ENCODE measurements around the gene DKKL1.

Gene DKKL1

DNA sequence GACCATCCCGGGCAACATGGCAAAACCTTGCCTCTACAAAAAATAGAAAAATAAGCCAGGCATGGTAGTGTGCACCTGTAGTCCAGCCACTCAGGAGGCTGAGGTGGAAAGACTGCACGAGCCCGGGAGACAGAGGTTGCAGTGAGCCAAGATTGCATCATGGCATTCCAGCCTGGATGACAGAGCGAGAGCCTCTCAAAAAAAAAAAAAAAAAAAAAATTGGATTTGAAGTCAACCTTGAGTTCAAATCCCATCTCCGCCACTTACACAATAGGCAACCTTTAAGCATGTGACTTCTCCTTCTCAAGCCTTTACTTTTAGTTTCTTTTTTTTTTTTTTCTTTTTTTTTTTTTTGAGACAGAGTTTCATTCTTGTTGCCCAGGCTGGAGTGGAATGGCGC is 36.4 kb downstream of the DKKL1 start:
- DNase-seq = peak; percentile 39

GRCh38 chr19:49403404-49404187 is 39.9 kb downstream of the DKKL1 start:
- DNase-seq = no peak

DNA sequence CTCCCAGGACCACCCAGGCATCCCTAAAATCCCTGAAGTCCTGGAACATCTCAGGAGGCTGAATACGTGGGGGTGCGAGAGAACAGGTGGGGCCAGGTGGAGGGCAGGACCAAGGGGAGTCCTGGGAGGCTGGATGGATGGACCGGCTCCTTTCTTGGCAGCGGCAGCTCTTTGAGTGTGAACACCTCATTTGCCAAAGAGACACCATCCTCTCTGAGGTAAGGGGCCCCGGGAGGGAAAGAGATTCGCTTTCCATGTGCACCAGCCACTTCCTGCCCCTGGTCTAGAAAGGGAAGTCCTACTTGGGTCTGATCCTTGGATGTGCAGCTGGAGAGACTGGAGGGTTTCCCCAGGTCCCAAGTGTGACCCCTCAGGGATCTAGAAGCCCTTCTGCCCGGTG is 43.4 kb downstream of the DKKL1 start:
- no peak for DNase-seq

DNA sequence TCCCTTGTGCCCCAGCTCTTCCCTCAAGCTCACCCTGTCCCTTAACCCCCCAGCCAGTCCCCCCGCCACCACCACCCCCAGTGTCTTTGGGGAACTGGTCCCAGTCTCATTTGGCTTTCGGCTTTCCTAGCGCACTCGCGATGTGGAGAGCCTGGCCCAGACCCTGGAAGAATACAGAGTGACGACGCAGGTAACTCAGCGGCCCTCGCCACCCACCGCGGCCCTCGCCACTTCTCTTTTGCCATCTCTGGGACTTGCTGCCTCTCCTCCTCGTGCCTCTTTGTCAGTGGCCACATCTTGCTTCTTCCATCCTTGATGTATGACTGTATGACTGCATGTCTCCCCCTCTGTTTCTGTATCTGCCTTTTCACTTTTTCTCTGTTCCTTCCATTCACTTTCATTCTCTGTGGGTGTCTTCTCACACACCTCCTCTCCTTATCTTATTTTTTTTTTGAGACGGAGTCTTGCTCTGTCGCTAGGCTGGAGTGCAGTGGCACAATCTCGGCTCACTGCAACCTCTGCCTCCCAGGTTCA is 43.9 kb downstream of the DKKL1 start:
- DNase-seq = no peak

- DNase-seq = peak; percentile 47
Observed at GRCh38 chr19:49408816-49409440, 45.3 kb downstream of the DKKL1 start.

DNA sequence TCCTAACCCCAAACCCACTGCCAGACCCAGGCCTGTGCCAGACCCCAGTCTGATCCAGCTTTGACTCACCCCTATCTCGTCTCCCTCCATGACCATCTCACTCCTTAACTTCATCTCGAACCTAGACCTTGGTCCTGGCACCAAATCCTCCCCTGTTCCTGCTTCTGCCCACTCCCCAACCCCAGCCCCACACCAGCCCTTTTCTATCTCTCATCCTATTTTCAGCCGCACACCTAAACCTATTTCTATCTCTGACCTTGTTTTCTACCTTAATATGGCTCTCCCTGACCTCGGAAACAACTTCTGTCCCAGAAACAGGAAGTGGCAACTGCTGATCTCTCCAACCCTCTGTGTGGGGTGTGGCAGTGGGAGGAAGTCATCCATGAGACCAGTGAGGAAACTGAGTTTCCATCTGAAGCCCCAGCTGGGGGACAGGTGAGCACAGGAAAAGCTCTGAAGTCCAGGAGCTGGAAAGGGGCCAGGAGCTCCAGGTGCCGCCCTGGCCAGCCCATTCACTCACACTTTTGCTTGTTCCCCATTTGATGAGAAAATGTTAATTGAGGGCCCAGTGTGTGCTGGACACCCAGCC is 45.9 kb downstream of the DKKL1 start:
- DNase-seq = peak; percentile 85

DNA sequence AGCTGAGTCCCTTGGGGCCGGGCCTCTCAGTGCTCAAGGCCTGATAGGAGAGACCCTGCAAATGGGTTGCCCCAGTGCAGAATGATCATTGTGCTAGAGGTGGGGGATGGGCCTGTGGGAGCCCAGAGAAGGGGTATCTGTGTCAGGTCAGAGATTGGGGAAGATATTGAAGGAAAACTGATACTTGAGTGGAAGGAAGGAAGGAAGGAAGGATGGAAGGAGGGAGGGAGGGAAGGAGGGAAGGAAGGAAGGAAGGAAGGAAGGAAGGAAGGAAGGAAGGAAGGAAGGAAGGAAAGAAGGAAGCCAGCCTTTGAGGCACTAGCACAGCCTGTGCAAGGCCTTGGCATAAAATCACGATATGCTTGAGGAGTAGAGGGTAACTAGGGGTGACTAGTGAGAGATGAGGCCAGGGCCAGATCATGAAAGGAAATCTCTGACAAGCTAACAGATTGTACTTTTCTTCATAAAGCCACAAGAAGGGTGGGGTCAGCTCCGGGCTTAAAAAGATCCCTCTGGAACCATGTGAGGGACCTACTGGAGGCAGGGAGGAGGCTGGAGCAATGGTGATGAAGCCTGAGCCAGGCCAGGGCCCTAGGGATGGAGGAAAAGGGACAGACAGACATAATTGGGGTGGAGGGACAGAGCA is 48.1 kb downstream of the DKKL1 start:
- no peak for DNase-seq

DNA sequence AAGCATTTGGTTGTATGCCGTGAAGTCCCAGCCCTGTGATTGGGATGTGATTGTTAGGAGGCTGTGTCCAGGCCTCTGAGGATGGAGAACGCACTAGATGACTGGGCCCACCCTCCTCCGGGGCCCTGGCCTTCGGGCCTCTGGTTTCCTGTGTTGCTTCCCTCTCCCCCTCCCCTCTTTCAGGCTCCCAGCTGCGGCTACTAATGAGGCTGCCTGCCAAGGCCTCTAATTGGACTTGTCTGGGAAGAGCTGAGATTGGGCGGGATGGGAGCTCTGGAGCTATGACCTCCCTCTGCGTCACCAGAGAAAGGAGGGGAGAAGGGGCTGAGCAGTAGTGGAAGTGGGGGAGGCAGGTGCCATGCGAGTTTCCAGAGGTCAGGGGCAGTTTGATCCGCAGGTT is 49.7 kb downstream of the DKKL1 start:
- DNase-seq = no peak

DNA sequence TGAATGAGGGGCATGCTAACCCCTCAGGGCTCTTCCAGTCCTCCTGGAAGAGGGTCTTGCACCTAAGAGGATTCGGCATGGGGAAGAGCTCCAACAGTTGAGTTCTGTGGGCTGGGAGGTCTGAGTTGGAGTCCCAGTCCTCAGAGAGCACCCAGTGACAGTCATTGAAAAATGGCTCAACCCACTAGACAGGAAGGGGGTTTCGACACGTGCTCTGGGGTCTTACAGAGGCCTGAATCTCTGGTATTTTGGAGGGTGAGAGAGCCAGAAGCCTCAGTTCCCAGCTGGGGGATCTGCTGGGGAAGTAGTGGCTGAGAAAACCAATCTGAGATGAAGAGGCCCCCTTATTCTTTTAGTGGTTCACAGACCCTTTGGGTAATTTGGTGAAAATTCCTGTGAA is 50.6 kb downstream of the DKKL1 start:
- DNase-seq = no peak

DNA sequence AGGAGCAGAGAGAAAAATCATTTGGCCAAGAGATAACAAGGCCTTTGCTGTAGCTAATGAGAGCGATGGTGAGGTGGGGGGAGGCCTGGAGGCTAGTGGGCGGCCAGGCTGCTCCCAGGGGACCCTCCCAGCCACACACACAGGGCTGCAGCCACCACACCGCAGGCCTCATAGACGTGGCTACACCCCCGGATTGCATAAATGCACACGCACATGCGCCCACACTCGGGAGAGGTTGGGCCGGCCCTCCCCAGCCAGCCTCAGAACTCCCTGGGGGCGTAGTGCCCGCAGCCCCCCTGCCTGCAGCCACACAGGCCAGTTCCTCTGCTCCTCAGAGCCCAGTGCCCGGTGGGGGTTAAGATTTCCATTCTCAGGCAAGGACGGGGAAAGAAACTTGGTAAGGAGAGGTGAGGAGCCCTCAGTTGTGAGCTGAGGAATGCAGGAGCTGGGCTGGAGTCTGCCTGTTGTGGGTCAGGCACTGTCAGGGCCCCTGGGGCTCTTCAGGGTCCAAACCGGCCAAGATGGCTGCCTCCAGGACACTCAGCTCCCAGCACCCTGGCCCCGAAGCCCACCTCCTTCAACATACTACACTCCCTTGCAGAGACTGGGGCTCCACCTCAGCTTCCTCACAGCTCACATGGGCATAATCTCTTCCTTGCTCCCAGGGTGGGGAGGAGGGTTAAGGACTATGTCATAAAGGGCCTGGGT is 51.6 kb downstream of the DKKL1 start:
- DNase-seq = peak; percentile 73

GRCh38 chr19:49415810-49416200 is 52.1 kb downstream of the DKKL1 start:
- no peak for DNase-seq

DNA sequence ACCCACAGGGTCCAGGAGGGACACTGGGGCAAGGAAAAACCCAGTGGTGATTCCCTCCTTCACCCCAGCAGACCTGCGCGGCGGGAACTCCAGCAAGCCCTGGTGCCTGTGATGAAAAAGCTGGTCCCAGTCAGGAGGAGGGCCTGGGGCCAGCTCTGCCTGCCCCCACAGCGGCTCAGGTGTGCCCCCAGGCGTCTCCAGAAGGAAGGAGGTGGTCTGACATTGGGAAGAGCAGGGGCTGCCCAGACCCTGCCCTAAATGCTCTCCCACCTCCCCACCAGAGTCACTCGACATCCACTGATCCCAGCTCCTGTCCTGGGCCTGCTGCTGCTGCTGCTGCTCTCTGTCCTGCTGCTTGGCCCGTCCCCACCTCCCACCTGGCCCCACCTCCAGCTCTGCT is 53.4 kb downstream of the DKKL1 start:
- no peak for DNase-seq

DNA sequence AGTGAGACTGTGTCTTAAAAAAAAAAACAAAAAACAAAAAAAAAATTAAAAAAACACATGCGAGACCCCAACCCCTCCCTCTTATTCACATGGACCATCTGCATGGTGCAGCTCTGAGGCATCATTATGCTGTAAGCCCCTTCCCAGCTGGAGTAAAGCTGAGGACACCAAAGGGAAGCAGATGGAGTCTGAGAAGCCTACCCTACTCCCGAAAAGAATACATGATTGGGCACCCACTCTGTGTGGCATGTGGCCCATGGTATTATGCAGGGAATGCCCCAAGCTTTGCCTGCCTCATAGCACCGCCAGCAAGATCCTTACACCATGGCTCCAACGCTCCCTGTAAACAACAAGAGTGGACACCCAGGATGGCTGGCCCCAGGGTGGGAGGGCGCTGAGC is 54.8 kb downstream of the DKKL1 start:
- no peak for DNase-seq

DNA sequence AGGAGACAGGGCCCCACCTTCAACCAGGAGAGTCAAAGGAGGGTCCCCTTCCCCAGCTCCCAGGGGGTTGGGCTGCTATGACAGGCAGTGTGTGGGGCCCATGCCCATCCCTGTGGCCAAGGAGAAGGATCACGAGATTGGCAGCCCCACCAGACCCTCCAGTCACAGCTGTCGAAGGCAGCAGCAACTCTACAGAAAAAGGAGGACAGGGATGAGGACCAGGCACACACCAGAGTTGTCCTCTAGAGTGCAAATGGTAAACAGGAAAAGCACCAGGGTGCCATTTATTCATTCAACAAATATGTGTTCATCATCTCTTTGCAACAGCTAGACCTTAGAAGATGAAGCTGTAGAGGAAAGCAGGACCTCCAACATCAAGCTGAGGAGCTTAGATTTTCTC is 55.5 kb downstream of the DKKL1 start:
- no peak for DNase-seq

DNA sequence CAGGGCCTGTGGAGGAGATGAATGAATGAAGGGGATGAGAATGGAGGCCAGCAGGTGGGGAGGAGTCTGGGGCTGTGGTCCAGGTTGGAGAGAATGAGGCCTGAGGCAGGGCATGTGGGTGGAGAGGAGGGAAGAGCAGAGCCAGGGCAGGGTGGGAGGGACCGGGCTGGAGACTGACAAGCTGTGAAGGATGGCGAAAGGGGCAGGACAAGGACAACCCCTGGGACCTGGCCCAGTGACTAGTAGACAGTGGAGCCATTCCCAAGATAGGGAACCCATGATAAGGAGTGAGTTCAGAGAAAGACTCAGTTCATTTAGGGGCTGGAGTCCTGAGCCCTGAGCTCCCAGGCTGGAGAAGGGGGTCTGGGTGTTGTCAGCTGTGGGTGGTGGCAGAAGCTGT is 56.5 kb downstream of the DKKL1 start:
- no peak for DNase-seq

- peak; percentile 59 for DNase-seq
Observed at GRCh38 chr19:49421039-49421877, 57.6 kb downstream of the DKKL1 start.

GRCh38 chr19:49421878-49422202 is 58.2 kb downstream of the DKKL1 start:
- no peak for DNase-seq

GRCh38 chr19:49422407-49423070 is 58.9 kb downstream of the DKKL1 start:
- no peak for DNase-seq

GRCh38 chr19:49423071-49423984 is 59.7 kb downstream of the DKKL1 start, which contains the start of gene PTH2:
TSS of gene PTH2 (minus strand) at chr19:49423441. CDS start at chr19:49423339, 102 bp downstream.
- DNase-seq = no peak

- no peak for DNase-seq
Observed at GRCh38 chr19:49423985-49424303, 60.3 kb downstream of the DKKL1 start.
